ENCODE measurements around the gene FAM83E.

Gene FAM83E

DNA sequence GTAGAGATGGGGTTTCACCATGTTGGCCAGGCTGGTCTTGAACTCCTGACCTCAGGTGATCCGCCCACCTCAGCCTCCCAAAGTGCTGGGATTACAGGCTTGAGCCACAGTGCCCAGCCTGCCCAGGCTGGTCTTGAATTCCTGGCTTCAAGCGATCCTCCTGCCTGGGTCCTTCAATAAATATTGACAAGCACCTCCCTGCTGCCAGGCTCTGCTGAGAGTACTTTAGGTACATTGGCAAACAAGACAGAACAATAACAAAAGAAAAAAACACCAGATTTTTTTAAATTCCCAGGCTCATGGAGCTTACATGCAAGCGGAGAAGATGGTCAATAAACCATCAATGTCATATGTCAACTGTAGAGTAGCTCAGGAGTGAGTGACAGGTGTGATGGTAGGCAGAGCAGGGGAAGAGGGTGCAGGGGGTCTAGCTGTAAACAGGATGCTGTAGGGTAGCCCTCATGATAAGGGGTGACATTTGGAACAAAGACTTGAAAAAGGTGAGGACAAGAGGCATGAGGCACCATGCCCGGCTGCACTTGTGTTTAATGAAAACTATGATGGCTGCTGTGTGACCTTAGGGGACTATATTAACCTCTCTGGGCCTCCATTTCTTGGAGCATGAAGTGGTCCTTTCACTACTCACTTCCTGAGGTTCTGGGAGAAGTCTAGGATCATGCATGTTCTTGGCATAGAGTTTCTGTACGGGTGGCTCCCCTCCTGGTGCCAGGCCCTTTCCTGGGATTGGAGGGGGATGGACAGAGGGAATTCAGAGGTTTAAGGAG, 43.3 kb downstream of the FAM83E start:
- no peak for DNase-seq

DNA sequence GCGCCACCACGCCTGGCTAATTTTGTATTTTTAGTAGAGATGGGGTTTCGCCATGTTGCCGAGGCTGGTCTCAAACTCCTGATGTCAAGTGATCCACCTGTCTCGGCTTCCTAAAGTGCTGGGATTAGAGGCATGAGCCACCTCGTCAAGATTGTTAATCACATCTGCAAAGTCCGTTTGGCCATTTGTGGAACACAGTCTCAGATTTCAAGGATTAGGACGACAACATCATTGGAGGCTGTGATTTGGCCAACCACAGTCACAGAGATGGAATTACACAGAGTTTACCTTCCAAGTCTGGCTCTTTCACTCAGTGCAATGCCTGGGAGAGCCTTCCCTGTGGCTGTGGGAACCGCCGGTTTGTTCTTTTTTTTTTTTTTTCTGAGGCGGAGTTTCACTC, 45.1 kb downstream of the FAM83E start:
- DNase-seq = peak; percentile 92

DNA sequence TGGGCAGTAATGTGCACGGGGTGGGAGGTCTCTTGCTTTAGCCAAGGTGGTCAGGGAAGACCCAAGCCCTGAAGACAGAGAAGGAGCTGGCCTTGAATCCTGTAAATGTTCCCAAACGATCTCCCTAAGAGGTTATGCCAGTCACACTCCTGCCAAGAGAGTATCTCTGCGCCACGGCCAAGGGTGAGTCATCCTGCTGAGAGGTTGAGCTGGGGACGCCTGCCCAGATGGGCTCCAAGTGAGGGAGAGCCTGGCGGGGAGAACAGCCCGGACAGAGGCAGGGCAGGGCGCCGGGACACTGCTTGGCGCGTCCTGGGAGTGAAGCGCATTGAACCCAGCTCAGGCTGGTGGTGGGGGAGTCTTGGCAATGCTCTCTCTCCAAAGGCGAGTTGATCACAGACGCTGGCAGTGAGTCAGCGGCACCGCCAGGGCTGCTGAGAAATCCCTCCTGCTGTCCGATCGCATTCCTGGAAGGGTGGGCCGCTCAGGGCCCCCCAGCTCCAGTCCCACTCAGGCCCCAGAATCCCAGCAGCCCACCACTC, 46.5 kb downstream of the FAM83E start:
- DNase-seq = peak; percentile 65

DNA sequence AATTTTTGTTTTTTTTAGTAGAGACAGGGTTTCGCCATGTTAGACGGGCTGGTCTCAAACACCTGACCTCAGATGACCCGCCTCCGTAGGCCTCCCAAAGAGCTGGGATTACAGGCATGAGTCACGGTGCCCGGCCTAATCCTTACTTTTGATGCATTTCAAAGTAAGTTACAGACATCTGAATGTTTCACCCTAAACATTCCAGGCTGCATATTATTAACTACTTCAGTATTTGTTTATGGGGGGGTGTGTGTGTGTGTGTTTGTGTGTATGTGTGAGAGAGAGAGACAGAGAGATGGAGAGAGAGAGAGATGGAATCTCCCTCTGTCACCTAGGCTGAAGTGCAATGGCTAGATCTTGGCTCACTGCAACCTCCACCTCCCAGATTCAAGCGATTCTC, 49.8 kb downstream of the FAM83E start:
- DNase-seq = peak; percentile 76
